Neural progenitor cell (in vitro differentiated cells): ENCODE measurements around the gene SERPINI1.

Experiments used
- EZH2 ChIP-seq: fragments of 200-600 bp; sonication (generic); IDR thresholded peaks from 2 replicates; pipeline ENCODE4 v1.6.1; 2017; ENCODE audit warnings: antibody characterized with exemption, mild to moderate bottlenecking, moderate library complexity
- EZH2phosphoT487 ChIP-seq: fragments of 200-600 bp; sonication (generic); IDR thresholded peaks from 2 replicates; pipeline ENCODE4 v1.6.1; 2017; ENCODE audit warnings: antibody characterized with exemption
- TF ChIP-seq, protein P1 (sequence below): fragments of 200-600 bp; sonication (generic); IDR thresholded peaks from 2 replicates; pipeline ENCODE4 v1.5.1; 2017; ENCODE audit warnings: antibody characterized with exemption, mild to moderate bottlenecking

DNA sequence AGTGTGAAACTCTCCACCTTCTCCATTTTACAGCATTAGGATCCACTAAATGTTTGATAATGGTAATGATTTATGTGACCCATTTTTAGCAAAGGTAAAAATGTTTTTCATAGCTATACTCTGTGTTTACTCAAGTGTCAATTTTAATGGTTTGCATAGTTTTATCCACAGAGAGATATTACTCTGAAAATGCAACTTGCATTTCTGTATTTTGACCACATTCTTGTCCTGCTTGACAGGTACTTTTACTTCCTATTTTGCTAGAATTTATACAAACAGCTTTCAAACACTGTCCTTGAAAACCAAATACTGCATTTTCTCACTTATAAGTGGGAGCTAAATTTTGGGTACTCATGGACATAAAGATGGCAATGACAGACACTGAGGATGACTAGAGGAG is 62.9 kb downstream of the SERPINI1 start:
- TF ChIP-seq, protein P1, sequence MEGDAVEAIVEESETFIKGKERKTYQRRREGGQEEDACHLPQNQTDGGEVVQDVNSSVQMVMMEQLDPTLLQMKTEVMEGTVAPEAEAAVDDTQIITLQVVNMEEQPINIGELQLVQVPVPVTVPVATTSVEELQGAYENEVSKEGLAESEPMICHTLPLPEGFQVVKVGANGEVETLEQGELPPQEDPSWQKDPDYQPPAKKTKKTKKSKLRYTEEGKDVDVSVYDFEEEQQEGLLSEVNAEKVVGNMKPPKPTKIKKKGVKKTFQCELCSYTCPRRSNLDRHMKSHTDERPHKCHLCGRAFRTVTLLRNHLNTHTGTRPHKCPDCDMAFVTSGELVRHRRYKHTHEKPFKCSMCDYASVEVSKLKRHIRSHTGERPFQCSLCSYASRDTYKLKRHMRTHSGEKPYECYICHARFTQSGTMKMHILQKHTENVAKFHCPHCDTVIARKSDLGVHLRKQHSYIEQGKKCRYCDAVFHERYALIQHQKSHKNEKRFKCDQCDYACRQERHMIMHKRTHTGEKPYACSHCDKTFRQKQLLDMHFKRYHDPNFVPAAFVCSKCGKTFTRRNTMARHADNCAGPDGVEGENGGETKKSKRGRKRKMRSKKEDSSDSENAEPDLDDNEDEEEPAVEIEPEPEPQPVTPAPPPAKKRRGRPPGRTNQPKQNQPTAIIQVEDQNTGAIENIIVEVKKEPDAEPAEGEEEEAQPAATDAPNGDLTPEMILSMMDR = no peak
- TF ChIP-seq EZH2 (no peak), EZH2phosphoT487 (no peak)
